MCF 10A (cell line): ENCODE data around the gene KLHDC10. TPM values are rescaled to one million over a fixed set of nuclear protein-coding genes. Genes with fewer than 3 reads are reported as not detected.
"Not testable (repeated sequence)": the region's sequence is repeated elsewhere in the genome, so short reads cannot be mapped to it uniquely, and the experiment has no call there.

Experiments used
- BruUV-seq: library from RNA; stranded (reverse); fragments of 400-500 nt; replicated peaks from 2 replicates; lab custom pipeline; 2021; lab: Mats Ljungman, UMichigan
- CTCF ChIA-PET: fragments of 300-600 bp; sonication (Branson Sonifier 250); formaldehyde crosslinking; extraction: SDS; loops from one replicate; lab custom pipeline; 2021; ENCODE audit warnings: antibody characterized with exemption, inconsistent platforms; lab: Yijun Ruan, JAX
- POLR2A ChIA-PET: fragments of 300-600, 350-650 bp; sonication (Branson Sonifier 250); formaldehyde crosslinking; extraction: SDS; loops from one replicate; lab custom pipeline; 2020; ENCODE audit warnings: antibody characterized with exemption, inconsistent platforms; lab: Yijun Ruan, JAX
- DNase-seq: peaks from one replicate; pipeline ENCODE4 v3.0.0-alpha.2; 2018; ENCODE audit not compliant: unreplicated experiment
- H3K27ac Mint-ChIP-seq: one replicate; pipeline ENCODE4 v1.8.0; 2022; ENCODE audit warnings: mild to moderate bottlenecking, low read depth, mixed read lengths; ENCODE audit not compliant: unreplicated experiment
- H3K27me3 Mint-ChIP-seq: one replicate; pipeline ENCODE4 v1.8.0; 2022; ENCODE audit warnings: mixed read lengths; ENCODE audit not compliant: insufficient read depth, unreplicated experiment
- H3K36me3 Mint-ChIP-seq: one replicate; pipeline ENCODE4 v1.8.0; 2022; ENCODE audit warnings: mild to moderate bottlenecking, moderate library complexity, mixed read lengths; ENCODE audit not compliant: insufficient read depth, unreplicated experiment
- H3K4me1 Mint-ChIP-seq: one replicate; pipeline ENCODE4 v1.8.0; 2022; ENCODE audit warnings: mixed read lengths; ENCODE audit not compliant: insufficient read depth, unreplicated experiment
- H3K4me3 Mint-ChIP-seq: one replicate; pipeline ENCODE4 v1.8.0; 2022; ENCODE audit warnings: mild to moderate bottlenecking, moderate library complexity, mixed read lengths; ENCODE audit not compliant: unreplicated experiment
- H3K9me3 Mint-ChIP-seq: one replicate; pipeline ENCODE4 v1.8.0; 2022; ENCODE audit warnings: mixed read lengths; ENCODE audit not compliant: unreplicated experiment
- CTCF ChIP-seq: fragments of 200-600 bp; IDR thresholded peaks from one replicate; pipeline ENCODE4 v1.8.0; 2022; ENCODE audit warnings: antibody characterized with exemption, mild to moderate bottlenecking; ENCODE audit not compliant: unreplicated experiment
- intact Hi-C: fragments of 100-400 bp; cut with micrococcal nuclease; formaldehyde crosslinking; loops from 2 replicates; pipeline ENCODE4 v1.14.1; 2022
- total RNA-seq: library from RNA; stranded (reverse); gene quantifications from 2 replicates; pipeline ENCODE4 v1.2.3, GENCODE V29; 2022

Gene KLHDC10
- total RNA-seq, 1 experiment from 2014 or later: 25.8 TPM

GRCh38 chr7:130079846-130080394 is 9.6 kb downstream of the KLHDC10 start:
- Mint-ChIP-seq H3K27me3 (no peaks in the 10 kb centered on the region), H3K27ac (no peak overlapping the region), H3K36me3 (peaks cover 19% of the 10 kb centered on the region), H3K4me1 (peaks cover 25% of the 10 kb centered on the region), H3K9me3 (peaks cover 8% of the 10 kb centered on the region), H3K4me3 (no peak overlapping the region)
- ChIA-PET CTCF (interaction anchor here (0.6 to 1.7 kb wide), 6 partner anchors 7 to 783 kb away, joined by 3 to 7 read pairs (median 4); no protein-coding TSS in a partner anchor), POLR2A (interaction anchor here (0.6 kb wide), 1 partner anchor 9 kb away, joined by 4 read pairs; no protein-coding TSS in a partner anchor)
- DNase-seq: no peak
- intact Hi-C loops: loop anchor here (10.0 kb wide), 2 partner anchors 85 to 405 kb away; no protein-coding TSS in a partner anchor
- no peak for TF ChIP-seq CTCF
- BruUV-seq: no TSS peak

GRCh38 chr7:130083497-130083896 is 13.2 kb downstream of the KLHDC10 start:
- H3K9me3 Mint-ChIP-seq, POLR2A ChIA-PET, H3K27ac Mint-ChIP-seq, DNase-seq, H3K27me3 Mint-ChIP-seq, BruUV-seq, intact Hi-C loops, H3K4me3 Mint-ChIP-seq: not testable (repeated sequence)
- H3K36me3 Mint-ChIP-seq: peaks cover 17% of the 10 kb centered on the region
- H3K4me1 Mint-ChIP-seq: peaks cover 22% of the 10 kb centered on the region
- CTCF ChIA-PET: interaction anchor here (1.0 to 3.7 kb wide), 2 partner anchors 11 to 210 kb away, joined by 3 to 26 read pairs; partner anchors contain the start of gene CPA4

GRCh38 chr7:130084037-130084875 is 13.9 kb downstream of the KLHDC10 start:
- peaks cover 9% of the 10 kb centered on the region for H3K36me3 Mint-ChIP-seq
- no peak overlapping the region for H3K4me3 Mint-ChIP-seq
- H3K4me1 Mint-ChIP-seq: peaks cover 22% of the 10 kb centered on the region
- peak; percentile 29 for TF ChIP-seq CTCF
- H3K9me3 Mint-ChIP-seq: peaks cover 8% of the 10 kb centered on the region
- no peaks in the 10 kb centered on the region for H3K27me3 Mint-ChIP-seq
- ChIA-PET CTCF (interaction anchor here (0.6 to 3.7 kb wide), 7 partner anchors 11 to 742 kb away, joined by 3 to 26 read pairs (median 3); partner anchors contain the start of gene CPA4), POLR2A (no interaction called here)
- H3K27ac Mint-ChIP-seq: no peak overlapping the region
- intact Hi-C loops: no loop called here
- peak; percentile 71 for DNase-seq
- BruUV-seq: no TSS peak

- CTCF ChIA-PET: interaction anchor here (0.6 to 0.7 kb wide), 2 partner anchors 29 to 741 kb away, joined by 3 to 4 read pairs; no protein-coding TSS in a partner anchor
- DNase-seq, H3K27ac Mint-ChIP-seq, H3K36me3 Mint-ChIP-seq, H3K27me3 Mint-ChIP-seq, H3K4me3 Mint-ChIP-seq, intact Hi-C loops, POLR2A ChIA-PET, BruUV-seq, H3K9me3 Mint-ChIP-seq: not testable (repeated sequence)
- H3K4me1 Mint-ChIP-seq: peaks cover 22% of the 10 kb centered on the region
Observed at GRCh38 chr7:130085235-130085634, 14.9 kb downstream of the KLHDC10 start.
